Body of pancreas (tissue), 4 donors: ENCODE results near the gene SH3TC1.

Source experiments
- CTCF ChIP-seq, 7 experiments: fragments of 450-650 bp in 4 of 7; fragments of 200-600 bp in 3 of 7; sonication (generic) in 3 of 7; IDR thresholded peaks; one replicate each; pipeline ENCODE4 v1.5.1; 2016 to 2019; ENCODE audit warnings: antibody characterized with exemption in 7 of 7
- POLR2A ChIP-seq, 3 donors: fragments of 450-650 bp; IDR thresholded peaks; one replicate each; pipeline ENCODE4 v1.6.1; 2016; ENCODE audit warnings: antibody characterized with exemption in 3 of 3, mild to moderate bottlenecking in 2 of 3

- no peak for TF ChIP-seq CTCF (IDR thresholded peaks at IDR 0.05)
- no peak for TF ChIP-seq POLR2A (IDR thresholded peaks at IDR 0.05)
Observed at GRCh38 chr4:8177956-8178355, 21.1 kb upstream of the SH3TC1 start.
